ENCODE data around the gene NUDT4. TPM values are rescaled to one million over a fixed set of nuclear protein-coding genes. Genes with fewer than 3 reads are reported as not detected.

The NUDT4 gene
- total and polyA plus RNA-seq, 2 of the 13 experiments (the other 11 are each of a cell fraction or from before 2014, with no cell fraction given) = 37.3 to 70.1 TPM

GRCh38 chr12:93376436-93377251 lies 1.1 kb upstream of the NUDT4 start (continued):
- peak; percentile 26; the same call in 1 of the 2 replicates for TF ChIP-seq ZNF574 (CRISPR knock-in tag; IDR thresholded peaks at IDR 0.05)
- TF ChIP-seq ARID4A (CRISPR knock-in tag; IDR thresholded peaks at IDR 0.05; ENCODE audit: borderline replicate concordance) = no peak
- TF ChIP-seq PHF8 (CRISPR knock-in tag; IDR thresholded peaks at IDR 0.05) = no peak; the same call in none of the 2 replicates
- no peak for TF ChIP-seq ZNF770 (CRISPR knock-in tag; IDR thresholded peaks at IDR 0.05)
- no peak for TF ChIP-seq CC2D1A (CRISPR knock-in tag; IDR thresholded peaks at IDR 0.05)
- TF ChIP-seq ZNF501 (CRISPR knock-in tag; IDR thresholded peaks at IDR 0.05) = peak; percentile 23; the same call in 1 of the 2 replicates
- TF ChIP-seq CEBPB (IDR thresholded peaks at IDR 0.05; ENCODE audit: borderline replicate concordance, low read depth, low read length) = peak; percentile 76
- peak; percentile 27; the same call in 1 of the 2 replicates for TF ChIP-seq IRF9 (CRISPR knock-in tag; IDR thresholded peaks at IDR 0.05; ENCODE audit: borderline replicate concordance)
- TF ChIP-seq FOXP4 (CRISPR knock-in tag; IDR thresholded peaks at IDR 0.05) = 0 out of 2 replicates have a peak, but pooled peaks have one; percentile 21
- TF ChIP-seq ZNF20 (CRISPR knock-in tag; IDR thresholded peaks at IDR 0.05) = 0 out of 2 replicates have a peak, but pooled peaks have one; percentile 47
- no peak for TF ChIP-seq SATB2 (CRISPR knock-in tag; IDR thresholded peaks at IDR 0.05)
- 0 out of 2 replicates have a peak, but pooled peaks have one; percentile 15 for TF ChIP-seq ZNF230 (CRISPR knock-in tag; IDR thresholded peaks at IDR 0.05)

All from HepG2 (cell line).